Measurements from ENCODE around the gene KCNIP1.
"Not testable (repeated sequence)": the region's sequence is repeated elsewhere in the genome, so short reads cannot be mapped to it uniquely, and the experiment has no call there.

Gene KCNIP1

DNA sequence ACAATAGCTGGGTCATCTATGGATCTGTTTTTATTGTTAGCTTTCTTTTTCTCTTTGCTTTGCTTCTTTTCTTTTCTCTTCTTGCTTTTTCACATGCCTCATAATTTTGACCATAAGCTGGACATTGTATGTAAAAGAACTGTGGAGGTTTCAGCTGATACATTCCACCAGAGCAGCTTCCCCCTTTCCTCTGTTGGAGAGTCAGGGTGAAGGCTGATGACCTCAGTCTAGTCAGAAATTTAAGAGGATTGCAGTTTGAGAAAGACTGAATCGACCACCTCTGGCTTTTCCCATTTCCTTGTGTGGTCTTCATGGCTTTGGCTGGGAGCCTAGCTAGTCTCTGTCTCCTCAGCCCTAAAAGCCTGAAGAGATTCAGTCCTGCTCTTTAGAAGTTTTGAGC, 42.0 kb downstream of the KCNIP1 start:
- Histone ChIP-seq H3K27me3 (replicated peaks) (no peaks in the 10 kb centered on the region), H3K36me3 (replicated peaks) (no peaks in the 10 kb centered on the region), H3K27ac (no peak overlapping the region), H3K4me3 (ENCODE audit: low read depth, low read length) (no peak overlapping the region)
- no peak for DNase-seq
- in situ Hi-C loops (cut with HindIII; ENCODE audit: low pct_ligation_motif_present, low sequenced_read_pairs): no loop called here
- TF ChIP-seq, protein P1, sequence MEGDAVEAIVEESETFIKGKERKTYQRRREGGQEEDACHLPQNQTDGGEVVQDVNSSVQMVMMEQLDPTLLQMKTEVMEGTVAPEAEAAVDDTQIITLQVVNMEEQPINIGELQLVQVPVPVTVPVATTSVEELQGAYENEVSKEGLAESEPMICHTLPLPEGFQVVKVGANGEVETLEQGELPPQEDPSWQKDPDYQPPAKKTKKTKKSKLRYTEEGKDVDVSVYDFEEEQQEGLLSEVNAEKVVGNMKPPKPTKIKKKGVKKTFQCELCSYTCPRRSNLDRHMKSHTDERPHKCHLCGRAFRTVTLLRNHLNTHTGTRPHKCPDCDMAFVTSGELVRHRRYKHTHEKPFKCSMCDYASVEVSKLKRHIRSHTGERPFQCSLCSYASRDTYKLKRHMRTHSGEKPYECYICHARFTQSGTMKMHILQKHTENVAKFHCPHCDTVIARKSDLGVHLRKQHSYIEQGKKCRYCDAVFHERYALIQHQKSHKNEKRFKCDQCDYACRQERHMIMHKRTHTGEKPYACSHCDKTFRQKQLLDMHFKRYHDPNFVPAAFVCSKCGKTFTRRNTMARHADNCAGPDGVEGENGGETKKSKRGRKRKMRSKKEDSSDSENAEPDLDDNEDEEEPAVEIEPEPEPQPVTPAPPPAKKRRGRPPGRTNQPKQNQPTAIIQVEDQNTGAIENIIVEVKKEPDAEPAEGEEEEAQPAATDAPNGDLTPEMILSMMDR (IDR thresholded peaks at IDR 0.05; ENCODE audit: low read depth, low read length, missing control alignments): no peak

DNA sequence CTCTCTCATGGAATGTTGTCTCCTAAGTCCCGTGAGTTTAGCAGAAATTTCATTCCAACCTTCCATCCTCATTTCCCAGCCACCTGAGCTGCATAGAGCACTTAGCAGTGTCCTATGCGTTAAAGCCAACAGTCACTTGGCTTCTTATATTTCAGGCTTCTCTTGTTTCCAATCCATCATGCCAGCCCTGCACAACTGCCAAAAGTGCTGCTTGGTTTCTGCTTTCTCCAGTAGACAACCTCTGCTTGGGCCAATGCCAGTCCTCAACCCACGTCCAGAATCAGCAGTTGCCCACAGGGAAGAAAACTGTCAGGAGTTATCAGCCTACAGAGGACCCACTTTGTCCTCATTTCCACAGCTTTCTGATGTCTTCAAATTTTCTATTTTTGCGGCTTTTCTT, 42.5 kb downstream of the KCNIP1 start:
- Histone ChIP-seq H3K27me3 (replicated peaks) (no peaks in the 10 kb centered on the region), H3K27ac (no peak overlapping the region), H3K36me3 (replicated peaks) (no peaks in the 10 kb centered on the region), H3K4me3 (ENCODE audit: low read depth, low read length) (no peak overlapping the region)
- DNase-seq: no peak
- in situ Hi-C loops (cut with HindIII; ENCODE audit: low pct_ligation_motif_present, low sequenced_read_pairs): no loop called here
- TF ChIP-seq, protein P1 (IDR thresholded peaks at IDR 0.05; ENCODE audit: low read depth, low read length, missing control alignments): no peak

DNA sequence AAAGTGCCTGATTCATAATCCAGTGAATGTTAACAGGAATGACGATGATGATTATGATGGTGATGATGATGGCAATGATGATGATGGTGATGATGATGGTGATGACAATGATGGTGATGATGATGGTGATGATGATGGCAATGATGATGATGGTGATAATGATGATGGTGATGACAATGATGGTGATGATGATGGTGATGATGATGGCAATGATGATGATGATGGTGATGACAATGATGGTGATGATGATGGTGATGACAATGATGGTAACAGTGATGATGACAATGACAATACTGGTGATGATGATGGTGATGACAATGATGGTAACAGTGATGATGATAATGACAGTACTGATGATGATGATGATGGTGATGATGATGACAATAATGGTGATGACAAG, 46.6 kb downstream of the KCNIP1 start:
- H3K27me3 ChIP-seq (replicated peaks); H3K36me3 ChIP-seq (replicated peaks); DNase-seq; H3K27ac ChIP-seq; H3K4me3 ChIP-seq (ENCODE audit: low read depth, low read length); in situ Hi-C loops (cut with HindIII; ENCODE audit: low pct_ligation_motif_present, low sequenced_read_pairs): not testable (repeated sequence)

DNA sequence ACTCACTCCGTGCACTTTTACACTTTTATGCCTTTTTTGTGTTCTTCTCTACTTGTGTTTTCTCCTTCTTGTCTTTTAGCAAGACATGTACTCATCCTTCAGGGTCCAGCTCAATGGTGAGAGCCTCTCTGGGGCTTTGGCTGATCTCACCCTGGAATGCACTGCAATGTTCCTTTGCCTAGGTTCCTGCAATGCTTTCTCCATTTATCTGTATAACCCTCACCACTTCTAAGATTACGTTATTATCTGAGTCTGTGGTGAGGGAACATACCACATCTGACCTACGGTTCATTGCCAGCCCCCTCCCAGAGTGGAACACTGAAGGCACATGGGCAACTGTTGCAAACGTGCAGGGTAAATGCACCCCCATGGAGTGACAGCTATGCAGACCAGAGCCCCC, 47.3 kb downstream of the KCNIP1 start:
- in situ Hi-C loops (cut with HindIII; ENCODE audit: low pct_ligation_motif_present, low sequenced_read_pairs): no loop called here
- H3K27ac ChIP-seq: no peak overlapping the region
- no peak for DNase-seq
- TF ChIP-seq, protein P1 (IDR thresholded peaks at IDR 0.05; ENCODE audit: low read depth, low read length, missing control alignments): no peak
- no peak overlapping the region for H3K4me3 ChIP-seq (ENCODE audit: low read depth, low read length)
- no peaks in the 10 kb centered on the region for H3K27me3 ChIP-seq (replicated peaks)
- no peaks in the 10 kb centered on the region for H3K36me3 ChIP-seq (replicated peaks)

DNA sequence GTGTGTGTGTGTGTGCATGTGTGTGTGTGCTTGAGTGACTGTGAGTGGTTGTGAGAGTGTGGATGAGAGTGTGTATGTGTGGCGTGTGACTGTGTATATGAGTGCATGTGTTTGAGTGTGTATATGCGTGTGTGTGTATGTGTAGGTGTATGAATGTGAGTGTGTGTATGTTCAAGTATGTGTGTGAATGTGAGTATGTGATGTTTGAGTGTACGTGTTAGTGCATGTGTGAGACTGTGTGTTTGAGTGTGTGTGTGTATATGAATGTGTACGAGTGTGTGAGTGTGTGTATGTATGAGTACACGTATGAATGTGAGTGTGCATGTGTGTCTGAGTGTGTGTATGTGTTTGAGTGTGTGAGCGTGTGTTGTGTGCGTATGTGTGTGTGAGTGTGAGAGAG, 47.8 kb downstream of the KCNIP1 start:
- TF ChIP-seq, protein P1 (IDR thresholded peaks at IDR 0.05; ENCODE audit: low read depth, low read length, missing control alignments): no peak
- no peak for DNase-seq
- no peak overlapping the region for H3K4me3 ChIP-seq (ENCODE audit: low read depth, low read length)
- H3K27ac ChIP-seq: no peak overlapping the region
- in situ Hi-C loops (cut with HindIII; ENCODE audit: low pct_ligation_motif_present, low sequenced_read_pairs): no loop called here
- no peaks in the 10 kb centered on the region for H3K36me3 ChIP-seq (replicated peaks)
- no peaks in the 10 kb centered on the region for H3K27me3 ChIP-seq (replicated peaks)

DNA sequence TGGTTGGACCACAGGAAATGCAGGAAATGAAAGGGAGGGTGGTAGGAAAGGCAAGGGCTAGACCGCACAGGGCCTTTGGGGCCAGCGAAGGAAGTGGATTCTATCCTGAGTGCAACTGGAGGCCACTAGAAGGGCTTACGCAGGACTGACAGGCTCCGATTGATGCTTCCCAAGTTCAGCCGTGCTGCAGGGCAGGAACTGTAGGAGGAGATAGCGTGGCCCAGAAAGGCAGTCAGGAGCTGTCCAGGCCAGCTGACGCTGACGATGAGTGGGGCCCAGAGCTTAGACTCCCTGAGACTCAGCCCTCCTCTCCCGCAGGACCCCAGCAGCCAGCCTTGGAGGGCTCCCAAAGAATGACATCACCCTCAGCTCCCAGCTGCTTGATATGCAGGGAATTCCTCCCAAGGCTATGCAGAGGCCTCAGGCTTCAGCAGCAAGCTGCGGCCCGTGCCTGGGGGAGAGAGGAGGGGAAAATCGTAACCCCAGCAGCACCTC, 48.8 kb downstream of the KCNIP1 start:
- in situ Hi-C loops (cut with HindIII; ENCODE audit: low pct_ligation_motif_present, low sequenced_read_pairs): no loop called here
- TF ChIP-seq, protein P1 (IDR thresholded peaks at IDR 0.05; ENCODE audit: low read depth, low read length, missing control alignments): peak; percentile 16
- Histone ChIP-seq H3K27me3 (replicated peaks) (no peaks in the 10 kb centered on the region), H3K27ac (no peak overlapping the region), H3K4me3 (ENCODE audit: low read depth, low read length) (no peak overlapping the region), H3K36me3 (replicated peaks) (no peaks in the 10 kb centered on the region)
- DNase-seq: peak; percentile 88

Measured in brain microvascular endothelial cell (primary cell).